ENCODE results near the gene ARID3B. TPM values are rescaled to one million over a fixed set of nuclear protein-coding genes. Genes with fewer than 3 reads are reported as not detected.

Gene ARID3B
- total RNA-seq, 1 donor from 2014 or later: 5.4 TPM

Other genes with a start within 250 kb of the ARID3B start
- gene CYP11A1, start 173.6 kb upstream of the ARID3B start, total RNA-seq: 3.2 TPM
- gene SEMA7A, start 107.3 kb upstream of the ARID3B start, total RNA-seq: 4.0 TPM
- gene UBL7, start 80.1 kb upstream of the ARID3B start, total RNA-seq: 28.2 TPM
- gene CLK3, start 74.6 kb downstream of the ARID3B start, total RNA-seq: 41.0 TPM
- 21.3 TPM for gene EDC3, start 154.8 kb downstream of the ARID3B start, total RNA-seq
- gene CYP1A1, start 184.3 kb downstream of the ARID3B start, total RNA-seq: not detected
- not detected for gene CYP1A2, start 207.6 kb downstream of the ARID3B start, total RNA-seq
- gene CSK, start 240.9 kb downstream of the ARID3B start, total RNA-seq: 77.1 TPM

Data from esophagus mucosa (tissue), 1 donor.